Medulla oblongata (tissue), 1 donor: ENCODE data around the gene RABIF.
"Not testable (repeated sequence)": the region's sequence is repeated elsewhere in the genome, so short reads cannot be mapped to it uniquely, and the experiment has no call there.

Source experiments
- DNase-seq: peaks from one replicate; pipeline ENCODE4 v3.0.0-alpha.2; 2015; ENCODE audit errors: extremely low spot score

Gene RABIF

DNA sequence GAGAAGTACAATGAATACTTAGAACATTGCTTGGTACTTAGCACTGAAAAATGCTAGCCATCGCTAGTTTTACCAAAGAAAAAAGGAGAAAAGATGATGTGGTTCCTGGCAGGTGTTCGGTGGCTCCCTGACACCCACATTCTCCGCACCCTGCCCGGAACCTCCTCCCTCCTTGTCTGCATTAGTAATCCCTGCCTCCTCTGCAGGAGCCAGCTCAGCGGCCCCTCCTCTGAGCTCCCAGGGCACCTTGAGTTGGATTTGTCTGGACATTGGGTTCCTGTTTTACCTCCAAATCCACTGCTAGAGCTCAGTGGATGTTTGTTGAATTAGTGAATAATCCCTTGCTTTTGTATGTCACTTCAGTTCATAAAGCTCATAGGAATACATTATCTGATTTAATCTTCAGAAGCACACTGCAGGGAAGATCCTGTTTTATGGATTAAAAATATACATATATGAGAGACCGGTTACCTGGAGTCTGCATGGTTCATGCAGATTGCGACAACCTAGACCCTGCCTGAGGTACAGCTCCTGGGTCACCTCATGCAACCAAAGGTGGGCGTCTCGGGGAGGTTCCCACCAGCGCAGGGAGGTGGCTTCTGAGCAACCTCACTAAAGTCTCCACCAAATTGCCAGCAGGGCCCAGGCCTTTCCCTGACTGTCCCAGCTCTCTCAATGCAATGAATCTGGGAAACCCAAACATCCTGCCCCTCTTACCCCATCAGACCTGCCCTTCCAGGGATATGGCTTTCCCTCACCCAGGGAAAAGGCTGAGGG, 54.0 kb downstream of the RABIF start:
- no peak for DNase-seq

DNA sequence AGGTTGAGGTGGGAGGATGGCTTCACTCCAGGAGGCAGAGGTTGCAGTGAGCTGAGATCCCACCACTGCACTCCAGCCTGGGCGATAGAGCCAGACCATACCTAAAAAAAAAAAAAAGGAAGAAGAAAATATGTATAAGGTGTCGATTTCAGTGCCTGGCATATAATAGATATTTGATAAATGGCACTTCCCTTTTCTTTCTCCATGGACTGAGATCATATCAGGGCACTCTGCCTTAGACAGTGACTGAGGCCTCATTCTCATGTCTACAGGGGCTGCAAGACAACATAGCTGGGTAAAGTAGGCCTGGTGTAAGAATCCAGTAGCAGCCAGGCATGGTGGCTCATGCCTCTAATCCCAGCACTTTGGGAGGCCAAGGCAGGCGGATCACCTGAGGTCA, 57.0 kb downstream of the RABIF start:
- no peak for DNase-seq

DNA sequence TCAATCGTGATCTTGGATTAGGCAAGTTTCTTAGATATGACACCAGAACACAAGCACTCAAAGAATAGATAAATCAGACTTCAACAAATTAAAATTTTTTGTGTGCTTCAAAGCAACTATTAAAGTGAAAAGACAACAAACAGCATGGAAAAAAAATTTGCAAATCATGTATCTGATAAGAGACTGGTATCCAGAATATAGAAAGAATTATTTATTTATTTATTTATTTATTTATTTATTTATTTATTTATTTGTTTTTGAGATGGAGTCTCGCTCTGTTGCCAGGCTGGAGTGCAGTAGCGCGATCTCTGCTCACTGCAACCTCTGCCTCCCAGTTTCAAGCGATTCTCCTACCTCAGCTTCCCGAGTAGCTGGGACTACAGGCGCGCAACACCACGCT, 59.7 kb downstream of the RABIF start:
- not testable (repeated sequence) for DNase-seq
